Neural cell (in vitro differentiated cells): ENCODE measurements around the gene DAND5. TPM values are rescaled to one million over a fixed set of nuclear protein-coding genes. Genes with fewer than 3 reads are reported as not detected.
A peak's percentile ranks its signal among the peaks of the same experiment; 100 is the strongest.

Source experiments
- H2AFZ ChIP-seq: fragments of 200-600, 300-800 bp; sonication (generic), shearing (Covaris generic); 2 replicates; pipeline ENCODE4 v1.6.0; 2014; ENCODE audit warnings: low read depth, mild to moderate bottlenecking, antibody characterized with exemption, low read length, moderate library complexity
- H3F3A ChIP-seq: fragments of 200-600 bp; shearing (Covaris generic); 2 replicates; pipeline ENCODE4 v1.6.1; 2016; ENCODE audit warnings: mild to moderate bottlenecking, moderate library complexity, mixed read lengths, antibody characterized with exemption, low read length; ENCODE audit not compliant: insufficient read depth, poor library complexity, severe bottlenecking
- H3K27ac ChIP-seq: fragments of 200-600, 300-800 bp; sonication (generic), shearing (Covaris generic); 2 replicates; pipeline ENCODE4 v1.5.1; 2014; ENCODE audit warnings: mild to moderate bottlenecking, low read length, moderate library complexity
- H3K27me3 ChIP-seq: fragments of 300-800, 200-600 bp; sonication (generic), shearing (Covaris generic); 2 replicates; pipeline ENCODE4 v1.6.0; 2014; ENCODE audit warnings: mild to moderate bottlenecking, low read depth, low read length, moderate library complexity; ENCODE audit not compliant: insufficient read depth
- H3K36me3 ChIP-seq: fragments of 300-800, 200-600 bp; sonication (generic), shearing (Covaris generic); 2 replicates; pipeline ENCODE4 v1.5.1; 2014; ENCODE audit warnings: mild to moderate bottlenecking, antibody characterized with exemption, low read length, moderate library complexity; ENCODE audit not compliant: insufficient read depth
- H3K4me2 ChIP-seq: fragments of 300-800, 200-600 bp; sonication (generic), shearing (Covaris generic); 2 replicates; pipeline ENCODE4 v1.6.0; 2014; ENCODE audit warnings: mild to moderate bottlenecking, low read length
- H3K4me3 ChIP-seq: fragments of 300-800, 200-600 bp; sonication (generic), shearing (Covaris generic); 2 replicates; pipeline ENCODE4 v1.5.1; 2014; ENCODE audit warnings: mild to moderate bottlenecking, low read length, moderate library complexity
- H3K79me2 ChIP-seq: fragments of 200-600 bp; shearing (Covaris generic); replicated peaks from 2 replicates; pipeline ENCODE4 v1.6.0; 2014; ENCODE audit warnings: mild to moderate bottlenecking, low read length, moderate library complexity; ENCODE audit not compliant: insufficient read depth
- H3K9ac ChIP-seq: fragments of 300-800, 200-600 bp; sonication (generic), shearing (Covaris generic); 2 replicates; pipeline ENCODE4 v1.6.1; 2016; ENCODE audit warnings: mild to moderate bottlenecking, low read length, mixed read lengths
- H3K9me2 ChIP-seq: fragments of 200-600 bp; shearing (Covaris generic); 2 replicates; pipeline ENCODE4 v1.6.1; 2016; ENCODE audit warnings: mild to moderate bottlenecking, low read length, mixed read lengths; ENCODE audit not compliant: insufficient read depth
- H3K9me3 ChIP-seq: fragments of 200-600, 300-800 bp; sonication (generic), shearing (Covaris generic); 2 replicates; pipeline ENCODE4 v1.6.1; 2016; ENCODE audit warnings: mild to moderate bottlenecking, mixed run types, low read length, moderate library complexity, mixed read lengths
- H4K20me1 ChIP-seq: fragments of 200-600 bp; shearing (Covaris generic); 2 replicates; pipeline ENCODE4 v1.6.1; 2016; ENCODE audit warnings: mild to moderate bottlenecking, mixed run types; ENCODE audit not compliant: insufficient read depth
- EP300 ChIP-seq: fragments of 450-650 bp; conservative IDR thresholded peaks from 2 replicates; pipeline ENCODE4 v1.6.1; 2014; ENCODE audit warnings: antibody characterized with exemption, mild to moderate bottlenecking, moderate library complexity; ENCODE audit not compliant: poor library complexity, severe bottlenecking
- EZH2 ChIP-seq: fragments of 200-600, 300-800 bp; shearing (Covaris generic), sonication (generic); IDR thresholded peaks from 2 replicates; pipeline ENCODE4 v1.6.1; 2014; ENCODE audit warnings: antibody characterized with exemption, low read length, borderline replicate concordance, mild to moderate bottlenecking; ENCODE audit not compliant: insufficient read depth, poor library complexity, severe bottlenecking
- MXI1 ChIP-seq: fragments of 450-650 bp; conservative IDR thresholded peaks from 2 replicates; pipeline ENCODE4 v1.6.1; 2014; ENCODE audit warnings: antibody characterized with exemption, mild to moderate bottlenecking; ENCODE audit not compliant: poor library complexity, severe bottlenecking
- POLR2AphosphoS5 ChIP-seq: IDR thresholded peaks from 2 replicates; pipeline ENCODE4 v1.6.1; 2012
- RAD21 ChIP-seq: fragments of 450-650 bp; conservative IDR thresholded peaks from 2 replicates; pipeline ENCODE4 v1.6.1; 2014; ENCODE audit warnings: antibody characterized with exemption, mild to moderate bottlenecking, moderate library complexity
- SMC3 ChIP-seq: fragments of 450-650 bp; conservative IDR thresholded peaks from 2 replicates; pipeline ENCODE4 v1.6.1; 2014; ENCODE audit warnings: antibody characterized with exemption, mild to moderate bottlenecking, moderate library complexity; ENCODE audit not compliant: poor library complexity
- TAF1 ChIP-seq: IDR thresholded peaks from 2 replicates; pipeline ENCODE4 v1.6.1; 2012; ENCODE audit warnings: low read depth
- polyA plus RNA-seq: library from polyadenylated mRNA; depleted of rRNA; stranded (reverse); fragments of >200 nt; gene quantifications from 2 replicates; pipeline ENCODE4 v1.2.3, GENCODE V29; 2014
- TF ChIP-seq, protein P1 (sequence below): fragments of 450-650 bp; IDR thresholded peaks from 2 replicates; pipeline ENCODE4 v1.5.1; 2014; ENCODE audit warnings: antibody characterized with exemption, mild to moderate bottlenecking, moderate library complexity; ENCODE audit not compliant: poor library complexity, severe bottlenecking
- TF ChIP-seq, protein P2 (sequence below): IDR thresholded peaks from 2 replicates; pipeline ENCODE4 v1.6.1; 2012; ENCODE audit warnings: borderline replicate concordance

Gene DAND5
- polyA plus RNA-seq, 1 donor from 2014 or later = not detected

DNA sequence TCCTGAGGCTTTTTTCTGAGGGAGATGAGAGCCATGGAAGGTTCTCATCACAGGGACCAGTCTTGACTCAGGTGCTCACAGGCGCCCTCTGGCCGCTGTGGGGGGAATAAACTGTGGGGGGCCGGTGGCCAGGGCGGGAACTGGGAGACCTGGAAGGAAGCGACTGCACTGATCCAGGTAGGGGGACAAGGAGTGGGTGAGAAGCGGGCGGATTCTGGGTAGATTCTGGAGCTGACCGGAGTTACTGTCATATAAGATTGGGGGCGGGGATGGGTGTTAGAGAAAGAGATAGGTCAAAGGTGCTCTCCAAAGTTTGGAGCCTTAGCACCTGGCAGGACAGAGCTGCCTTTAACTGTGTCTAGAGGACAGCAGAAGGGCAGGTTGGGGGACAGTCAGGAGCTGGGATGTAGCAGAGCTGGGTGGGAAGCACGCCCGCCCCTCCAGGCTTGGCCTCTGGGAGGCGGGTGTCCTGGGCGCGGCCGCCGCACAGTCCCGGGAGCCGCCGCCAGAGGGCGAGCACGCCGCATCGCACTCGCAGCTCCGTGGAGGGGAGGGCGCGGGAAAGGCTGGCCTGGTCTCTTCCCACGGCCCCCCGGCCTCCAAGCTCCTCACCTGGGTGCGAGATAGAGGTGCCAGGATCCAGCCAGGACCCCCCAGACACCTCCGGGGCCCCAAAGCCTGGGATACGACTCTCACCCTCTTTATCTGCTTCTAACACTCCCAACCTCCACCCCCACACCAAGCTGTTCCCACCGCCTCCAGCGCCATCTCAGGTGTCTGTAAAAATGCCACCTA, 4.2 kb upstream of the DAND5 start:
- H3K4me3 ChIP-seq = peak overlapping the region; percentile 51
- peak overlapping the region; percentile 39 for H3K9ac ChIP-seq
- H3F3A ChIP-seq = no peaks in the 10 kb centered on the region
- no peaks in the 10 kb centered on the region for H3K9me2 ChIP-seq
- H2AFZ ChIP-seq = peak overlapping the region; percentile 51
- H3K79me2 ChIP-seq = no peaks in the 10 kb centered on the region
- H3K27ac ChIP-seq = no peak overlapping the region
- H3K36me3 ChIP-seq = no peaks in the 10 kb centered on the region
- H3K9me3 ChIP-seq = no peaks in the 10 kb centered on the region
- no peak overlapping the region for H3K4me2 ChIP-seq
- TF ChIP-seq, protein P1, sequence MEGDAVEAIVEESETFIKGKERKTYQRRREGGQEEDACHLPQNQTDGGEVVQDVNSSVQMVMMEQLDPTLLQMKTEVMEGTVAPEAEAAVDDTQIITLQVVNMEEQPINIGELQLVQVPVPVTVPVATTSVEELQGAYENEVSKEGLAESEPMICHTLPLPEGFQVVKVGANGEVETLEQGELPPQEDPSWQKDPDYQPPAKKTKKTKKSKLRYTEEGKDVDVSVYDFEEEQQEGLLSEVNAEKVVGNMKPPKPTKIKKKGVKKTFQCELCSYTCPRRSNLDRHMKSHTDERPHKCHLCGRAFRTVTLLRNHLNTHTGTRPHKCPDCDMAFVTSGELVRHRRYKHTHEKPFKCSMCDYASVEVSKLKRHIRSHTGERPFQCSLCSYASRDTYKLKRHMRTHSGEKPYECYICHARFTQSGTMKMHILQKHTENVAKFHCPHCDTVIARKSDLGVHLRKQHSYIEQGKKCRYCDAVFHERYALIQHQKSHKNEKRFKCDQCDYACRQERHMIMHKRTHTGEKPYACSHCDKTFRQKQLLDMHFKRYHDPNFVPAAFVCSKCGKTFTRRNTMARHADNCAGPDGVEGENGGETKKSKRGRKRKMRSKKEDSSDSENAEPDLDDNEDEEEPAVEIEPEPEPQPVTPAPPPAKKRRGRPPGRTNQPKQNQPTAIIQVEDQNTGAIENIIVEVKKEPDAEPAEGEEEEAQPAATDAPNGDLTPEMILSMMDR = peak; percentile 99
- TF ChIP-seq, protein P2, sequence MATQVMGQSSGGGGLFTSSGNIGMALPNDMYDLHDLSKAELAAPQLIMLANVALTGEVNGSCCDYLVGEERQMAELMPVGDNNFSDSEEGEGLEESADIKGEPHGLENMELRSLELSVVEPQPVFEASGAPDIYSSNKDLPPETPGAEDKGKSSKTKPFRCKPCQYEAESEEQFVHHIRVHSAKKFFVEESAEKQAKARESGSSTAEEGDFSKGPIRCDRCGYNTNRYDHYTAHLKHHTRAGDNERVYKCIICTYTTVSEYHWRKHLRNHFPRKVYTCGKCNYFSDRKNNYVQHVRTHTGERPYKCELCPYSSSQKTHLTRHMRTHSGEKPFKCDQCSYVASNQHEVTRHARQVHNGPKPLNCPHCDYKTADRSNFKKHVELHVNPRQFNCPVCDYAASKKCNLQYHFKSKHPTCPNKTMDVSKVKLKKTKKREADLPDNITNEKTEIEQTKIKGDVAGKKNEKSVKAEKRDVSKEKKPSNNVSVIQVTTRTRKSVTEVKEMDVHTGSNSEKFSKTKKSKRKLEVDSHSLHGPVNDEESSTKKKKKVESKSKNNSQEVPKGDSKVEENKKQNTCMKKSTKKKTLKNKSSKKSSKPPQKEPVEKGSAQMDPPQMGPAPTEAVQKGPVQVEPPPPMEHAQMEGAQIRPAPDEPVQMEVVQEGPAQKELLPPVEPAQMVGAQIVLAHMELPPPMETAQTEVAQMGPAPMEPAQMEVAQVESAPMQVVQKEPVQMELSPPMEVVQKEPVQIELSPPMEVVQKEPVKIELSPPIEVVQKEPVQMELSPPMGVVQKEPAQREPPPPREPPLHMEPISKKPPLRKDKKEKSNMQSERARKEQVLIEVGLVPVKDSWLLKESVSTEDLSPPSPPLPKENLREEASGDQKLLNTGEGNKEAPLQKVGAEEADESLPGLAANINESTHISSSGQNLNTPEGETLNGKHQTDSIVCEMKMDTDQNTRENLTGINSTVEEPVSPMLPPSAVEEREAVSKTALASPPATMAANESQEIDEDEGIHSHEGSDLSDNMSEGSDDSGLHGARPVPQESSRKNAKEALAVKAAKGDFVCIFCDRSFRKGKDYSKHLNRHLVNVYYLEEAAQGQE = no peak
- TF ChIP-seq TAF1 (no peak), EZH2 (no peak), SMC3 (peak; percentile 88), RAD21 (peak; percentile 76), EP300 (no peak), POLR2AphosphoS5 (no peak), MXI1 (peak; percentile 20)
- H3K27me3 ChIP-seq = no peaks in the 10 kb centered on the region
- no peaks in the 10 kb centered on the region for H4K20me1 ChIP-seq

DNA sequence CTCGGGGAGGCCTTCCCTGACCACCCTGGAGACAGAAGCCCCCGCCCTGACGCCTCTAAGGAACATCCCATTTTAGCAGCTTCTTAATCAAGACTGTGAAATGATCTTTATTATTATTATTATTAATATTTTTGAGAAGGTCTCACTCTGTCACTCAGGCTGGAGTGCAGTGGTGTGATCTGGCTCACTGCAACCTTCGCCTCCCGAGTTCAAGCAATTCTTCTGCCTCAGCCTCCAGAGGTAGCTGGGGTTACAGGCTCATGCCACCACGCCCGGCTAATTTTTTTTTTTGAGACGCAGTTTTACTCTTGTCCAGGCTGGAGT, 3.6 kb upstream of the DAND5 start:
- Histone ChIP-seq H2AFZ (peak overlapping the region; percentile 51), H3K27me3 (no peaks in the 10 kb centered on the region), H3K27ac (no peak overlapping the region), H3K9me2 (no peaks in the 10 kb centered on the region), H3K4me3 (peak overlapping the region; percentile 51), H3K9me3 (no peaks in the 10 kb centered on the region), H3K9ac (peak overlapping the region; percentile 39), H3F3A (no peaks in the 10 kb centered on the region), H4K20me1 (no peaks in the 10 kb centered on the region), H3K36me3 (no peaks in the 10 kb centered on the region), H3K4me2 (no peak overlapping the region), H3K79me2 (no peaks in the 10 kb centered on the region)
- TF ChIP-seq TAF1 (no peak), EP300 (no peak), MXI1 (no peak), EZH2 (no peak)
- TF ChIP-seq, protein P2 = no peak
